ENCODE results near the gene TEDC2. TPM values are rescaled to one million over a fixed set of nuclear protein-coding genes. Genes with fewer than 3 reads are reported as not detected.
"Not testable (repeated sequence)": the region's sequence is repeated elsewhere in the genome, so short reads cannot be mapped to it uniquely, and the experiment has no call there.

Gene TEDC2
- total and polyA plus RNA-seq, 2 experiments from 2014 or later = 6.2 to 7.1 TPM

- Histone ChIP-seq H3K27ac (peak overlapping the region; percentile 72), H3K9me2 (replicated peaks; ENCODE audit: insufficient read depth) (no peaks in the 10 kb centered on the region), H3K9me3 (ENCODE audit: low read depth) (no peaks in the 10 kb centered on the region), H3K4me2 (peak overlapping the region; percentile 99), H3K27me3 (no peaks in the 10 kb centered on the region), H3K4me3 (no peak overlapping the region), H3K36me3 (replicated peaks; ENCODE audit: insufficient read depth, low read depth) (no peaks in the 10 kb centered on the region), H3K79me2 (peaks cover 68% of the 10 kb centered on the region), H2AFZ (no peak overlapping the region), H4K20me1 (ENCODE audit: insufficient read depth, poor library complexity, severe bottlenecking) (peaks cover 30% of the 10 kb centered on the region), H3K4me1 (ENCODE audit: insufficient read depth) (peaks cover 40% of the 10 kb centered on the region)
- TF ChIP-seq, protein P1, sequence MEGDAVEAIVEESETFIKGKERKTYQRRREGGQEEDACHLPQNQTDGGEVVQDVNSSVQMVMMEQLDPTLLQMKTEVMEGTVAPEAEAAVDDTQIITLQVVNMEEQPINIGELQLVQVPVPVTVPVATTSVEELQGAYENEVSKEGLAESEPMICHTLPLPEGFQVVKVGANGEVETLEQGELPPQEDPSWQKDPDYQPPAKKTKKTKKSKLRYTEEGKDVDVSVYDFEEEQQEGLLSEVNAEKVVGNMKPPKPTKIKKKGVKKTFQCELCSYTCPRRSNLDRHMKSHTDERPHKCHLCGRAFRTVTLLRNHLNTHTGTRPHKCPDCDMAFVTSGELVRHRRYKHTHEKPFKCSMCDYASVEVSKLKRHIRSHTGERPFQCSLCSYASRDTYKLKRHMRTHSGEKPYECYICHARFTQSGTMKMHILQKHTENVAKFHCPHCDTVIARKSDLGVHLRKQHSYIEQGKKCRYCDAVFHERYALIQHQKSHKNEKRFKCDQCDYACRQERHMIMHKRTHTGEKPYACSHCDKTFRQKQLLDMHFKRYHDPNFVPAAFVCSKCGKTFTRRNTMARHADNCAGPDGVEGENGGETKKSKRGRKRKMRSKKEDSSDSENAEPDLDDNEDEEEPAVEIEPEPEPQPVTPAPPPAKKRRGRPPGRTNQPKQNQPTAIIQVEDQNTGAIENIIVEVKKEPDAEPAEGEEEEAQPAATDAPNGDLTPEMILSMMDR (IDR thresholded peaks at IDR 0.05; ENCODE audit: poor library complexity) = no peak
- TF ChIP-seq EZH2phosphoT487 (IDR thresholded peaks at IDR 0.05; ENCODE audit: low read depth, severe bottlenecking, unreplicated experiment) (no peak), EZH2 (IDR thresholded peaks at IDR 0.05; ENCODE audit: borderline replicate concordance) (no peak)
- WGBS (ENCODE audit: low lambda C conversion rate, missing lambda C conversion rate) = 73% methylated on average over 3 of the region's 3 CpGs
- DNase-seq (ENCODE audit: low spot score) = no peak
These were observed 16.8 kb downstream of the TEDC2 start for GRCh38 chr16:2476741-2477140.

DNA sequence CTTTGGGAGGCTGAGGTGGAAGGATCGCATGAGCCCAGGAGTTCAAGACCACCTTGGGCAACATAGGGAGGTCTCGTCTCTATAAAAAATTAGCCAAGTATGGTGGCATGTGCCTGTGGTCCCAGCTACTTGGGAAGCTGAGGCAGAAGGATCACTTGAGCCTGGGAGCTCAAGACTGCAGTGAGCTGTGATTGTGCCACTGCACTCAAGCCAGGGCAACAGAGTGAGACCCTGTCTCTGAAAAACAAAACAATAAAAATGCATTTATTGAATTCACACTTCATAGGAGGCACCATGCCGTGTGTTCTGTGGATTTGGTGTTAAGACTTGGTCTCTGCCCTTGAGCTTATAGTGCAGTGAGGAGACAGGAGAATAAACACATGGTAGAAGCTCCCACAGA, 17.4 kb downstream of the TEDC2 start:
- H3K36me3 ChIP-seq (replicated peaks; ENCODE audit: insufficient read depth, low read depth) = no peaks in the 10 kb centered on the region
- H3K4me3 ChIP-seq = no peak overlapping the region
- H3K79me2 ChIP-seq = peaks cover 74% of the 10 kb centered on the region
- WGBS (ENCODE audit: low lambda C conversion rate, missing lambda C conversion rate) = 87% methylated on average over 3 of the region's 3 CpGs
- peaks cover 30% of the 10 kb centered on the region for H4K20me1 ChIP-seq (ENCODE audit: insufficient read depth, poor library complexity, severe bottlenecking)
- H3K4me2 ChIP-seq = peak overlapping the region; percentile 99
- H3K27me3 ChIP-seq = no peaks in the 10 kb centered on the region
- H3K9me3 ChIP-seq (ENCODE audit: low read depth) = no peaks in the 10 kb centered on the region
- H2AFZ ChIP-seq = no peak overlapping the region
- peaks cover 34% of the 10 kb centered on the region for H3K4me1 ChIP-seq (ENCODE audit: insufficient read depth)
- H3K9me2 ChIP-seq (replicated peaks; ENCODE audit: insufficient read depth) = no peaks in the 10 kb centered on the region
- DNase-seq (ENCODE audit: low spot score) = no peak
- TF ChIP-seq EZH2phosphoT487 (IDR thresholded peaks at IDR 0.05; ENCODE audit: low read depth, severe bottlenecking, unreplicated experiment) (no peak), EZH2 (IDR thresholded peaks at IDR 0.05; ENCODE audit: borderline replicate concordance) (no peak)
- TF ChIP-seq, protein P1 (IDR thresholded peaks at IDR 0.05; ENCODE audit: poor library complexity) = no peak
- H3K27ac ChIP-seq = peak overlapping the region; percentile 72

DNA sequence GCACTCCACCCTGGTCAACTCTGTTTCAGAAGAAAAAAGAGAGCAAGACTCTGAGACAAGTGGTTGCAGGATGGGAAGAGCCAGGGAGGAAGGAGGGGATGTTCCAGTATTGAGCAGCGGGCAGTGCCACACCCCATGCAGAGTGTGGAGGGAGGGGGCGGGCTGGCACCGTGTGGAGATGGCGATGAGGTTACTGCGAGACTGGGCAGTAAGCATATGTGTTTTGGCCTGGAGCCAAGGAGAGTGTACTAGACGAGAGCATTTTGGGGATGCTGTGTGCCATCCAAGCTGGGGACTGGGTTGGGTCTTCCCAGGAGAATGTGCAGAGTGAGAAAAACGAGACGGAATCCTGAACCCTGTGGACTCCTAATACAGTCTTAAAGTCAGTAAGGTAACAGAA, 18.4 kb downstream of the TEDC2 start:
- H3K36me3 ChIP-seq (replicated peaks; ENCODE audit: insufficient read depth, low read depth) = no peaks in the 10 kb centered on the region
- H3K27me3 ChIP-seq = no peaks in the 10 kb centered on the region
- H3K4me1 ChIP-seq (ENCODE audit: insufficient read depth) = peaks cover 33% of the 10 kb centered on the region
- H3K27ac ChIP-seq = no peak overlapping the region
- no peak for DNase-seq (ENCODE audit: low spot score)
- H3K9me2 ChIP-seq (replicated peaks; ENCODE audit: insufficient read depth) = no peaks in the 10 kb centered on the region
- H3K9me3 ChIP-seq (ENCODE audit: low read depth) = no peaks in the 10 kb centered on the region
- no peak overlapping the region for H2AFZ ChIP-seq
- peaks cover 32% of the 10 kb centered on the region for H4K20me1 ChIP-seq (ENCODE audit: insufficient read depth, poor library complexity, severe bottlenecking)
- H3K79me2 ChIP-seq = peaks cover 82% of the 10 kb centered on the region
- TF ChIP-seq, protein P1 (IDR thresholded peaks at IDR 0.05; ENCODE audit: poor library complexity) = no peak
- TF ChIP-seq EZH2 (IDR thresholded peaks at IDR 0.05; ENCODE audit: borderline replicate concordance) (no peak), EZH2phosphoT487 (IDR thresholded peaks at IDR 0.05; ENCODE audit: low read depth, severe bottlenecking, unreplicated experiment) (no peak)
- no peak overlapping the region for H3K4me3 ChIP-seq
- 91% methylated on average over 8 of the region's 8 CpGs for WGBS (ENCODE audit: low lambda C conversion rate, missing lambda C conversion rate)
- H3K4me2 ChIP-seq = peak overlapping the region; percentile 12

DNA sequence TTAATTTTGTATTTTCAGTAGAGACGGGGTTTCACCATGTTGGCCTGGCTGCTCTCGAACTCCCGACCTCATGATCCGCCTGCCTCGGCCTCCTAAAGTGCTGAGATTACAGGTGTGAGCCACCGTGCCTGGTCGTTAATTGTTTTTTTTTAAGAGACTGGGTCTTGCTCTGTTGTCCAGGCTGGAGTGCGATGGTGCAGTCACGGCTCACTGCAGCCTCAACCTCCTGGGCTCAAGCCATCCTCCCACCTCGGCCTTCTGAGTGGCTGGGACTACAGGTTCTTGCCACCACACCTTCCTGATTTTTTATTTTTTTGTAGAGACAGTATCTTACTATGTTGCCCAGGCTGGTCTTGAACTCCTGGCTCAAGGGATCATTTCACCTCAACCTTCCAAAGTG, 20.1 kb downstream of the TEDC2 start:
- Histone ChIP-seq H3K79me2 (peaks cover 84% of the 10 kb centered on the region), H4K20me1 (ENCODE audit: insufficient read depth, poor library complexity, severe bottlenecking) (peaks cover 34% of the 10 kb centered on the region), H3K4me1 (ENCODE audit: insufficient read depth) (peaks cover 43% of the 10 kb centered on the region)
- not testable (repeated sequence) for DNase-seq (ENCODE audit: low spot score); H3K27me3 ChIP-seq; H3K9me2 ChIP-seq (replicated peaks; ENCODE audit: insufficient read depth); H3K9me3 ChIP-seq (ENCODE audit: low read depth); H3K4me2 ChIP-seq; H3K36me3 ChIP-seq (replicated peaks; ENCODE audit: insufficient read depth, low read depth); H3K27ac ChIP-seq; H2AFZ ChIP-seq; H3K4me3 ChIP-seq
- 95% methylated on average over 10 of the region's 10 CpGs for WGBS (ENCODE audit: low lambda C conversion rate, missing lambda C conversion rate)

Data from hepatocyte (in vitro differentiated cells).